A673 (cell line): ENCODE results near the gene SLC16A12.

Experiments used
- EZH2 ChIP-seq: fragments of 200-600 bp; sonication (generic); IDR thresholded peaks from 2 replicates; pipeline ENCODE4 v1.6.1; 2017; ENCODE audit warnings: borderline replicate concordance, low read depth, mild to moderate bottlenecking, mixed read lengths, antibody characterized with exemption, low read length; ENCODE audit not compliant: poor library complexity, severe bottlenecking
- TF ChIP-seq, protein P1 (sequence below): fragments of 300-800, 200-600 bp; sonication (generic); conservative IDR thresholded peaks from 2 replicates; pipeline ENCODE4 v1.5.1; 2017; ENCODE audit warnings: low read depth, mild to moderate bottlenecking, antibody characterized with exemption, low read length, moderate library complexity, mixed read lengths

DNA sequence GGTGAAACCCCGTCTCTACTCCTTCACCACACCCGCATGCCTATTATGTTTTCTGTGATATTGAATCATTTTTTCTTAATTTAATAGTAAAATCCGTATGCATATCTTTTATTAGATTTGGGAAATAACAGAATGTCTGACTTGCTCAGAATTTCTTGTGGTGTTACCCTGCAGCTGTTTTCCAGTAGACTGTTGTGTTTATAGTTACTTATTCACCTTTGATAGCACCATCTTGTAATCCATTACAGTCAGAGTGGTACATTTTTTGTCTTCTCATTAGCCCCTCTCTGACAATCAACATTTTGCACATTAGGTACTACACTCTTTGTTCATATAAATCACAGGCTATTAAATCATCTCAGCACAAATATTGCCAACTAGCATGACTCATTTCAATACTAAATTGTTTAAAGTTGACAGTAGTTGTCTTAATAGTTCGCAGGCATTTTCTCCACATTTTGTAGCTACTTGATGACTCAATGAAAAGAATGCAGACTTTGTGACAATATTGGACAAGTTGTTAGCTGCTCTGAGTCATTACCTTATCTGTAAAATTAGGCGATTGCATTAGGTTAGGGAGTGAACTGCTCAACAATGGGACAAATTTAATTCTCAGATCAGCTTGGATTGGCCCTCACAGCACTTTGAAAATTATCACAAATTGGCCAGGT is 17.8 kb upstream of the SLC16A12 start:
- TF ChIP-seq, protein P1, sequence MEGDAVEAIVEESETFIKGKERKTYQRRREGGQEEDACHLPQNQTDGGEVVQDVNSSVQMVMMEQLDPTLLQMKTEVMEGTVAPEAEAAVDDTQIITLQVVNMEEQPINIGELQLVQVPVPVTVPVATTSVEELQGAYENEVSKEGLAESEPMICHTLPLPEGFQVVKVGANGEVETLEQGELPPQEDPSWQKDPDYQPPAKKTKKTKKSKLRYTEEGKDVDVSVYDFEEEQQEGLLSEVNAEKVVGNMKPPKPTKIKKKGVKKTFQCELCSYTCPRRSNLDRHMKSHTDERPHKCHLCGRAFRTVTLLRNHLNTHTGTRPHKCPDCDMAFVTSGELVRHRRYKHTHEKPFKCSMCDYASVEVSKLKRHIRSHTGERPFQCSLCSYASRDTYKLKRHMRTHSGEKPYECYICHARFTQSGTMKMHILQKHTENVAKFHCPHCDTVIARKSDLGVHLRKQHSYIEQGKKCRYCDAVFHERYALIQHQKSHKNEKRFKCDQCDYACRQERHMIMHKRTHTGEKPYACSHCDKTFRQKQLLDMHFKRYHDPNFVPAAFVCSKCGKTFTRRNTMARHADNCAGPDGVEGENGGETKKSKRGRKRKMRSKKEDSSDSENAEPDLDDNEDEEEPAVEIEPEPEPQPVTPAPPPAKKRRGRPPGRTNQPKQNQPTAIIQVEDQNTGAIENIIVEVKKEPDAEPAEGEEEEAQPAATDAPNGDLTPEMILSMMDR, result no peak
- no peak for TF ChIP-seq EZH2
